ENCODE results near the gene NAA38. TPM values are rescaled to one million over a fixed set of nuclear protein-coding genes. Genes with fewer than 3 reads are reported as not detected.
"Not testable (repeated sequence)": the region's sequence is repeated elsewhere in the genome, so short reads cannot be mapped to it uniquely, and the experiment has no call there.

The NAA38 gene
- total RNA-seq, 1 donor from 2014 or later = 64.9 TPM

DNA sequence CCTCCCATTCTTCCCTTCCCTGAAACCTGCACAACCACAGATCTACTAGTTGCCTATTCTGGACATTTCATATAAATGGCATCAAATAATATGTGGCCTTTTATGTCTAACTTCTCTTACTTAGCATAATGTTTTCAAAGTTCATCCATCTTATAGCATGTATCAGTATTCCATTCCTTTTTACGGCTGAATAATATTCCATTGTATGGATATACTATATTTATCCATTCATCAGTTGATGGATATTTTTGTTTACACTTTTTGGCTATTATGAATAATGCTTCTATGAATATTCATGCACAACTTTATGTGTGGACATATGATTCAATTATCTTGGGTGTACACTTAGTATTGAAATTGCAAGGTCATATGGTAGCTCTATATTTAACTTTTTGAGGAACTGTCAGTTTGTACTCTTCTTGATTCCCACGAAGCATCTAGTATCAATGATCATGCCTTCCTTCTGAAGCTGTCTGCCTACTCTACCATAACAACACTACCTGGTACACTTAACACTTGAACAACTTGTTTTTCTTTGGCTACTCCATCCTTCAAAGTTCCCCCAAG is 18.5 kb upstream of the NAA38 start:
- Mint-ChIP-seq H3K27me3 (no peaks in the 10 kb centered on the region), H3K4me3 (no peak overlapping the region), H3K36me3 (peaks cover 34% of the 10 kb centered on the region), H3K27ac (no peak overlapping the region), H3K9me3 (no peaks in the 10 kb centered on the region), H3K4me1 (ENCODE audit: unreplicated experiment) (no peaks in the 10 kb centered on the region)
- DNase-seq (ENCODE audit: extremely low spot score, unreplicated experiment) = no peak
- TF ChIP-seq, protein P1, sequence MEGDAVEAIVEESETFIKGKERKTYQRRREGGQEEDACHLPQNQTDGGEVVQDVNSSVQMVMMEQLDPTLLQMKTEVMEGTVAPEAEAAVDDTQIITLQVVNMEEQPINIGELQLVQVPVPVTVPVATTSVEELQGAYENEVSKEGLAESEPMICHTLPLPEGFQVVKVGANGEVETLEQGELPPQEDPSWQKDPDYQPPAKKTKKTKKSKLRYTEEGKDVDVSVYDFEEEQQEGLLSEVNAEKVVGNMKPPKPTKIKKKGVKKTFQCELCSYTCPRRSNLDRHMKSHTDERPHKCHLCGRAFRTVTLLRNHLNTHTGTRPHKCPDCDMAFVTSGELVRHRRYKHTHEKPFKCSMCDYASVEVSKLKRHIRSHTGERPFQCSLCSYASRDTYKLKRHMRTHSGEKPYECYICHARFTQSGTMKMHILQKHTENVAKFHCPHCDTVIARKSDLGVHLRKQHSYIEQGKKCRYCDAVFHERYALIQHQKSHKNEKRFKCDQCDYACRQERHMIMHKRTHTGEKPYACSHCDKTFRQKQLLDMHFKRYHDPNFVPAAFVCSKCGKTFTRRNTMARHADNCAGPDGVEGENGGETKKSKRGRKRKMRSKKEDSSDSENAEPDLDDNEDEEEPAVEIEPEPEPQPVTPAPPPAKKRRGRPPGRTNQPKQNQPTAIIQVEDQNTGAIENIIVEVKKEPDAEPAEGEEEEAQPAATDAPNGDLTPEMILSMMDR (conservative IDR thresholded peaks at IDR 0.05) = no peak

DNA sequence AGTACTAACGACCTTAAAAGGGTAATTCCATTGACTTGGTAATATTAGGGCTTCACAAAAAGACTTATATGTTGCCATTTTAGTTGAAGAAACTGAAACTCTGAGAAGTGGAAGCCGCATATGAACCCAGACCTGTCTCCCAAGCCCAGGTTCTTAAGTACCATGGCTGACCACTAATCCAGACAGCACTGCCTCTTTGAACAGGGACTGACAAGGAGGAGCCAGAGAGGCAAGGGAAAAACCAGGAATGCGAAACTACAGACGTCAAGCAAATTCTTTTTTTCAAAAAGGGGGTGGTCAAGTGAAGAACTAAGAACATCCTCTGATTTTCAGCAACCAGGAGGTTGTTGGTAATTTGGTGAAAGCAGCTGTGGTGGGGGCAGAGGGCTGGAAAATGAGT is 15.7 kb upstream of the NAA38 start:
- peaks cover 35% of the 10 kb centered on the region for H3K36me3 Mint-ChIP-seq
- no peak overlapping the region for H3K27ac Mint-ChIP-seq
- H3K9me3 Mint-ChIP-seq = no peaks in the 10 kb centered on the region
- no peak overlapping the region for H3K4me3 Mint-ChIP-seq
- no peaks in the 10 kb centered on the region for H3K27me3 Mint-ChIP-seq
- DNase-seq (ENCODE audit: extremely low spot score, unreplicated experiment) = no peak
- no peaks in the 10 kb centered on the region for H3K4me1 Mint-ChIP-seq (ENCODE audit: unreplicated experiment)
- TF ChIP-seq, protein P1 (conservative IDR thresholded peaks at IDR 0.05) = no peak

DNA sequence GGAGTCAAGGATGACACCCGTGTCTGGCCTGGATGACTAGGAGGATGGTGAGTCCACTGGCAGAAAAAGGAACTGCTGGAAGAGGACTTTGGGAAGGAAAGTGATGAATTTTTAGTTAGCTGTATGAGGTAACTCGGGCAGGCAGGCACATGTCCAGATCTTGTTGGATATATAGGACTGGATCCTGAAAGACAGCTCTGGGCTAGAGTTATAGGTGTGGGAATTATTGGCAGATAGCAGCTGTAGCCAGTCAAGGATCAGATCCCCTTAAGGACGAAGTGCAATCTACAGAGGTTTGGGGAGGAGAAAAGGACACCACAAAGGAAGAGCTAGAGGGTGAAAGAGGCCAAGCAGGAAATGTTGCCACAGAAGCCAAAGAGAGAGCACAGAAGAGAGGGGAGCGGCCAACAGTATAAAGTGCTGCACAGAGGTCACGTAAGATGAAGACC is 10.5 kb upstream of the NAA38 start:
- no peak overlapping the region for H3K4me3 Mint-ChIP-seq
- H3K27ac Mint-ChIP-seq = no peak overlapping the region
- peaks cover 27% of the 10 kb centered on the region for H3K36me3 Mint-ChIP-seq
- TF ChIP-seq, protein P1 (conservative IDR thresholded peaks at IDR 0.05) = no peak
- H3K27me3 Mint-ChIP-seq = no peaks in the 10 kb centered on the region
- H3K4me1 Mint-ChIP-seq (ENCODE audit: unreplicated experiment) = peaks cover 11% of the 10 kb centered on the region
- H3K9me3 Mint-ChIP-seq = no peaks in the 10 kb centered on the region
- DNase-seq (ENCODE audit: extremely low spot score, unreplicated experiment) = no peak

DNA sequence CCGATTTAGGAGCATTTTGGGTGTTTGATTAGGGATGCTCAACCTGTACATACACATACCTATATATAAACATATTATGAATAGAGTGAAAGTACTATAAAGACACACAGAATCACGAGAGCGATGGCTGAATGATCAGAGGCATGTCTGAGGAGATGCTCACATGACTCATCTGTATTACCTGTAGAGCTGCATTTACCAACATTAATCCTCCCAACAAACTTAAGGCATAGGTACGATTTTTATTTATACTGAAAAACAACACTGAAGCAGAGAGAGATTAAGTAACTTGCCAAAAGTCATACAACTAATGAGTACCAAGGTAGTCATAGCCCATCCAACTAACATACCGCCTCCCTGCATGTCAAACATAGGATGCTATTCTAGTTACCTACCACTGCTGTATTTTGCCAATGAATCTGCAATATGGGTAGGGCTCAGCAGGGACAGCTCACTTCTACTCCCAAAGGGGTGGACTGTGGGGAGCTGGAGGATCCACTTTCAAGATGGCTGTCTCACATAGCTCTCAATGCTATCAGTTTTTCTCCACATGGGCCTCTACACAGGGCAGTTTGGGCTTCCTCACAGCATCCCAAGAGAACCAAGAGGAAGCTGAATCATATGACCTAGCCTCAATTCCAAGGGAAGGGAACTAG is 7.8 kb upstream of the NAA38 start:
- Mint-ChIP-seq H3K36me3 (peaks cover 27% of the 10 kb centered on the region), H3K27ac (no peak overlapping the region), H3K27me3 (no peaks in the 10 kb centered on the region), H3K4me1 (ENCODE audit: unreplicated experiment) (peaks cover 22% of the 10 kb centered on the region), H3K9me3 (no peaks in the 10 kb centered on the region), H3K4me3 (no peak overlapping the region)
- no peak for DNase-seq (ENCODE audit: extremely low spot score, unreplicated experiment)
- TF ChIP-seq, protein P1 (conservative IDR thresholded peaks at IDR 0.05) = no peak

DNA sequence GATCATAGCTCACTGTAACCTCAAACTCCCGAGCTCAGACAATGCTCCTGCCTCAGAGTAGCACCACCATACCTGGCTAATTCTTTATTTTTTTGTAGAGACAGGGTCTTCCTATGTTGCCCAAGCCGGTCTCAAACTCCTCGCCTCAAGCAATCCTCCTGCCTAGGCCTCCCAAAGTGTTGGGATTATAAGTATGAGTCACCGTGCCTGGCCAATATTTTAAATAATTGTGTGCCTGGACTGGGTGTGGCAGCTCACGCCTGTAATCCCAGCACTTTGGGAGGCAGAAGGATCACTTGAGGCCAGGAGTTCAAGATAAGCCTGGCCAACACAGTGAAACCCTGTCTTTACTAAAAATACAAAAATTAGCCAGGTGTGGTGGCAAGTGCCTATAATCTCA is 7.0 kb upstream of the NAA38 start:
- not testable (repeated sequence) for DNase-seq (ENCODE audit: extremely low spot score, unreplicated experiment)

DNA sequence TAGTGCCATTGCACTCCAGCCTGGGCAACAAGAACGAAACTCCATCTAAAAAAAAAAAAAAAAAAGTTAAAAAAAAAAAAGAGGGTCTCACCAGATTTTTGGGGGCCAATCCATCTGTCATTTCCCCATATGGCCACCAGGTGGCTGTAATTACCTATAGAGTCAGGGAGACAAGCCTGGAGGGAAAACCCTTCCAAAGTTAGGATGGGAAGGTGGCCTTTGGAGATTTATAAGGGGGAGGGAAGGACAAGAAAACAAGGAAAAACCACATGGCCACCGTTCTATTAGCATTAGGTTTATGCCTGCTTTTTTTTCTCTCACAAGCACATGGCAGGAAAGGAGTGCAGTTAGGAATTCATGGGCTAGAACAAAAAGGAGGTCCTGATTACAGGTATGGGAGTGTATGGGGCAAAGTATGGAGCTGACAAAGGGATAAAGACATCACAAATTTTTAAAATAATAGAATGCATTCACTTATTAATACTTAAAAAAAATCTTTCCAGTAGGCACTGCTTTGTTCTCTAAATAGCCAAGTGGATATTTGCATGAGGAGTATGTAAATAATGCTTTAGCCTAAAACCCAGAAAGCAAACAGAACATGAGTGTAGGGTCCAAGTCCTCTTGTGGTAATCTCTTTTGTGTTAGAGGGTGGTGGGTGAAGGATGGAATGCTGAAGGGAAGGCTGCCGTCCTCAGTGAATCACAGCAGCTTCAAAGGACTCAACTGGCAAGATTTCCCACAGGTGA is 5.5 kb upstream of the NAA38 start:
- H3K27ac Mint-ChIP-seq = peak overlapping the region; percentile 54
- TF ChIP-seq, protein P1 (conservative IDR thresholded peaks at IDR 0.05) = peak; percentile 84
- no peak overlapping the region for H3K4me3 Mint-ChIP-seq
- no peaks in the 10 kb centered on the region for H3K9me3 Mint-ChIP-seq
- DNase-seq (ENCODE audit: extremely low spot score, unreplicated experiment) = no peak
- peaks cover 28% of the 10 kb centered on the region for H3K4me1 Mint-ChIP-seq (ENCODE audit: unreplicated experiment)
- no peaks in the 10 kb centered on the region for H3K27me3 Mint-ChIP-seq
- peaks cover 31% of the 10 kb centered on the region for H3K36me3 Mint-ChIP-seq

More for the DNA sequence above, 7.0 kb upstream of the NAA38 start:
- Mint-ChIP-seq H3K4me1 (ENCODE audit: unreplicated experiment) (peaks cover 28% of the 10 kb centered on the region), H3K36me3 (peaks cover 33% of the 10 kb centered on the region)
- H3K27ac Mint-ChIP-seq, H3K9me3 Mint-ChIP-seq, H3K27me3 Mint-ChIP-seq, H3K4me3 Mint-ChIP-seq: not testable (repeated sequence)
